HepG2 (cell line): ENCODE data around the gene CA11. TPM values are rescaled to one million over a fixed set of nuclear protein-coding genes. Genes with fewer than 3 reads are reported as not detected.
A peak's percentile ranks its signal among the peaks of the same experiment; 100 is the strongest.

ENCODE experiments used
- ATAC-seq: fragments of 200-7000 bp; cut with Tn5 transposase; 3 replicates; pipeline ENCODE4 v1.9.1; 2020; ENCODE audit warnings: mild to moderate bottlenecking, moderate library complexity
- BruUV-seq: library from RNA; stranded (reverse); fragments of 400-500 nt; replicated peaks from 2 replicates; lab custom pipeline; 2021; lab: Mats Ljungman, UMichigan
- CTCF ChIA-PET: fragments of 300-600 bp; formaldehyde crosslinking; extraction: SDS; loops from one replicate; lab custom pipeline; 2021; ENCODE audit warnings: low total read pairs, inconsistent platforms, low intra/inter-chr PET ratio; lab: Yijun Ruan, JAX
- POLR2A ChIA-PET: fragments of 350-600 bp; sonication (Branson Sonifier 250); formaldehyde crosslinking; loops from one replicate; lab custom pipeline; 2020; ENCODE audit warnings: antibody characterized with exemption, inconsistent platforms; lab: Yijun Ruan, JAX
- DNase-seq: peaks from one replicate; pipeline ENCODE4 v3.0.0-alpha.2; 2015; ENCODE audit warnings: low spot score
- FAIRE-seq: peaks from 3 replicates; lab custom pipeline; 2011; peaks lifted over from hg19 to GRCh38; lab: Jason Lieb, UNC
- H2AFZ ChIP-seq: one replicate; pipeline ENCODE4 v1.6.1; 2011; ENCODE audit warnings: low read length, inconsistent platforms
- H3K27ac ChIP-seq: fragments of 300-600 bp; 3 replicates; pipeline ENCODE4 v1.8.0; 2011; ENCODE audit warnings: mixed run types, mild to moderate bottlenecking, mixed read lengths, low read length, inconsistent platforms; ENCODE audit not compliant: insufficient read depth; ENCODE audit errors: extremely low read length
- H3K27me3 ChIP-seq, 2 experiments: fragments of 200-600 bp in 1 of 2; 2 replicates in 1 of 2; 3 replicates in 1 of 2; pipeline versions ENCODE4 v1.6.0 to v1.8.0; 2011; ENCODE audit warnings: low read length in 2 of 2, mild to moderate bottlenecking in 2 of 2, moderate library complexity in 2 of 2, inconsistent platforms in 1 of 2; ENCODE audit not compliant: insufficient read depth in 2 of 2, control insufficient read depth in 1 of 2
- H3K36me3 ChIP-seq, 2 experiments: fragments of 200-600 bp in 1 of 2; replicated peaks in 1 of 2; 2 replicates in 1 of 2; 3 replicates in 1 of 2; pipeline versions ENCODE4 v1.5.1 to v1.8.0; 2011; ENCODE audit warnings: low read length in 2 of 2, inconsistent platforms in 1 of 2; ENCODE audit not compliant: insufficient read depth in 2 of 2, control insufficient read depth in 1 of 2
- H3K4me1 ChIP-seq: 2 replicates; pipeline ENCODE4 v1.5.1; 2012; ENCODE audit warnings: low read length, inconsistent platforms; ENCODE audit not compliant: insufficient read depth
- H3K4me2 ChIP-seq: 2 replicates; pipeline ENCODE4 v1.6.0; 2011; ENCODE audit warnings: low read depth, low read length, inconsistent platforms
- H3K4me3 ChIP-seq, 3 experiments: fragments of 200-600 bp in 1 of 3; sonication (generic), shearing (Covaris generic) in 1 of 3; replicated peaks in 1 of 3; 2 replicates each; pipeline ENCODE4 v1.5.1; 2011 to 2016; ENCODE audit warnings: low read length in 3 of 3, inconsistent platforms in 2 of 3, low read depth in 2 of 3, mild to moderate bottlenecking in 2 of 3, control low read depth in 1 of 3, mixed read lengths in 1 of 3; ENCODE audit not compliant: insufficient read depth in 1 of 3
- H3K79me2 ChIP-seq: one replicate; pipeline ENCODE4 v1.6.1; 2011; ENCODE audit warnings: low read length, inconsistent platforms; ENCODE audit not compliant: insufficient read depth
- H3K9ac ChIP-seq: 2 replicates; pipeline ENCODE4 v1.6.0; 2011; ENCODE audit warnings: mild to moderate bottlenecking, low read depth, low read length, inconsistent platforms; ENCODE audit not compliant: insufficient read depth
- H3K9me3 ChIP-seq: 2 replicates; pipeline ENCODE4 v1.5.1; 2012; ENCODE audit warnings: mild to moderate bottlenecking, low read length
- H4K20me1 ChIP-seq: 2 replicates; pipeline ENCODE4 v1.6.0; 2011; ENCODE audit warnings: inconsistent platforms, mild to moderate bottlenecking, low read length, moderate library complexity; ENCODE audit not compliant: insufficient read depth
- ETV6 ChIP-seq: sonication (generic); formaldehyde crosslinking; conservative IDR thresholded peaks from 2 replicates; pipeline ENCODE4 v1.4.0; 2020; ENCODE audit warnings: missing genetic modification reagents
- FLYWCH1 ChIP-seq: sonication (generic); formaldehyde crosslinking; IDR thresholded peaks from 2 replicates; pipeline ENCODE4 v1.8.1; 2023; ENCODE audit warnings: mild to moderate bottlenecking, missing genetic modification reagents
- KDM4B ChIP-seq: sonication (generic); formaldehyde crosslinking; IDR thresholded peaks from 2 replicates; pipeline ENCODE4 v1.4.0; 2020; ENCODE audit warnings: missing genetic modification reagents
- KDM5A ChIP-seq: fragments of 200-600 bp; sonication (generic); IDR thresholded peaks from 2 replicates; pipeline ENCODE4 v1.7.0; 2018; ENCODE audit warnings: antibody characterized with exemption, mild to moderate bottlenecking, low read length, borderline replicate concordance
- MIER3 ChIP-seq: IDR thresholded peaks from 2 replicates; pipeline ENCODE4 v1.6.1; 2016; ENCODE audit warnings: missing compliant biosample characterization, borderline replicate concordance
- NR2F1 ChIP-seq, 2 experiments: fragments of 450-650 bp in 1 of 2; formaldehyde crosslinking in 1 of 2; IDR thresholded peaks; 2 replicates each; pipeline versions ENCODE4 v1.5.0 to v1.6.1; 2016 to 2020; ENCODE audit warnings: mild to moderate bottlenecking in 1 of 2, missing compliant biosample characterization in 1 of 2, missing genetic modification reagents in 1 of 2, moderate library complexity in 1 of 2
- NR2F2 ChIP-seq: IDR thresholded peaks from 2 replicates; pipeline ENCODE4 v1.6.1; 2012; ENCODE audit warnings: low read depth, inconsistent platforms, borderline replicate concordance
- TBP ChIP-seq: sonication (generic); formaldehyde crosslinking; IDR thresholded peaks from 2 replicates; pipeline ENCODE4 v1.5.0; 2020; ENCODE audit warnings: missing genetic modification reagents
- ZKSCAN8 ChIP-seq: IDR thresholded peaks from 2 replicates; pipeline ENCODE4 v1.6.1; 2016; ENCODE audit warnings: borderline replicate concordance, missing genetic modification reagents, missing compliant biosample characterization
- ZNF773 ChIP-seq: sonication (generic); formaldehyde crosslinking; IDR thresholded peaks from 2 replicates; pipeline ENCODE4 v1.4.0; 2020; ENCODE audit warnings: missing genetic modification reagents, borderline replicate concordance
- ZNF780A ChIP-seq: sonication (generic); formaldehyde crosslinking; IDR thresholded peaks from 2 replicates; pipeline ENCODE4 v1.8.0; 2022; ENCODE audit warnings: mild to moderate bottlenecking, missing genetic modification reagents, moderate library complexity
- ZNF83 ChIP-seq: sonication (generic); formaldehyde crosslinking; IDR thresholded peaks from 2 replicates; pipeline ENCODE4 v1.4.0; 2020; ENCODE audit warnings: missing genetic modification reagents, mild to moderate bottlenecking, borderline replicate concordance
- WGBS: methylation state at CpG from one replicate; pipeline ENCODE4 v1.1.6; 2017; ENCODE audit warnings: low lambda C conversion rate; 5-methylcytosine and 5-hydroxymethylcytosine counted together
- in situ Hi-C: cut with HindIII; loops from 2 replicates; pipeline ENCODE4 v1.10.0; 2017; ENCODE audit warnings: low pct_unique_long_range_greater_than_20kb; ENCODE audit not compliant: extremely low pct_ligation_motif_present
- intact Hi-C: fragments of 100-400 bp; cut with micrococcal nuclease; formaldehyde crosslinking; loops from one replicate; pipeline ENCODE4 v1.10.0; 2022; ENCODE audit not compliant: unreplicated experiment
- polyA plus RNA-seq, 8 experiments: library from polyadenylated mRNA; depleted of rRNA in 3 of 8; stranded (reverse) in 7 of 8; unstranded in 1 of 8; fragments of >200 nt; fragmentation: Illumina TruSeq in 4 of 8; extraction: Trizol in 4 of 8; gene quantifications; 2 replicates each; pipeline versions ENCODE4 v1.2.1 to v1.2.3, GENCODE V29; 2011 to 2016; ENCODE audit warnings: low read depth in 4 of 8, missing spikeins in 1 of 8, mixed read lengths in 1 of 8; ENCODE audit not compliant: insufficient read depth in 1 of 8
- total RNA-seq, 5 experiments: library from RNA; depleted of rRNA; stranded (reverse); fragments of >200 nt; fragmentation: Illumina TruSeq; extraction: Trizol; gene quantifications; 2 replicates each; pipeline ENCODE4 v1.2.3, GENCODE V29; 2016; ENCODE audit warnings: low read depth in 1 of 5
- TF ChIP-seq, protein P1 (sequence below): sonication (generic); formaldehyde crosslinking; conservative IDR thresholded peaks from 2 replicates; pipeline ENCODE4 v1.5.0; 2020; ENCODE audit warnings: missing genetic modification reagents

CA11 gene
- total and polyA plus RNA-seq, 2 of the 13 experiments (the other 11 are each of a cell fraction or from before 2014, with no cell fraction given), result 0.41 to 0.58 TPM

GRCh38 chr19:48618916-48619691, 26.9 kb downstream of the CA11 start, which contains the start of the genes RPL18 and SPHK2 (continued):
- TF ChIP-seq, protein P1, sequence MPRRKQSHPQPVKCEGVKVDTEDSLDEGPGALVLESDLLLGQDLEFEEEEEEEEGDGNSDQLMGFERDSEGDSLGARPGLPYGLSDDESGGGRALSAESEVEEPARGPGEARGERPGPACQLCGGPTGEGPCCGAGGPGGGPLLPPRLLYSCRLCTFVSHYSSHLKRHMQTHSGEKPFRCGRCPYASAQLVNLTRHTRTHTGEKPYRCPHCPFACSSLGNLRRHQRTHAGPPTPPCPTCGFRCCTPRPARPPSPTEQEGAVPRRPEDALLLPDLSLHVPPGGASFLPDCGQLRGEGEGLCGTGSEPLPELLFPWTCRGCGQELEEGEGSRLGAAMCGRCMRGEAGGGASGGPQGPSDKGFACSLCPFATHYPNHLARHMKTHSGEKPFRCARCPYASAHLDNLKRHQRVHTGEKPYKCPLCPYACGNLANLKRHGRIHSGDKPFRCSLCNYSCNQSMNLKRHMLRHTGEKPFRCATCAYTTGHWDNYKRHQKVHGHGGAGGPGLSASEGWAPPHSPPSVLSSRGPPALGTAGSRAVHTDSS (CRISPR knock-in tag), result no peak
- peak; percentile 73; the same call in 1 of the 2 replicates for TF ChIP-seq ZKSCAN8
- no peak for TF ChIP-seq TBP (CRISPR knock-in tag)
- peak; percentile 98 for TF ChIP-seq MIER3 (CRISPR knock-in tag)
- no peak for TF ChIP-seq ZNF83

DNA sequence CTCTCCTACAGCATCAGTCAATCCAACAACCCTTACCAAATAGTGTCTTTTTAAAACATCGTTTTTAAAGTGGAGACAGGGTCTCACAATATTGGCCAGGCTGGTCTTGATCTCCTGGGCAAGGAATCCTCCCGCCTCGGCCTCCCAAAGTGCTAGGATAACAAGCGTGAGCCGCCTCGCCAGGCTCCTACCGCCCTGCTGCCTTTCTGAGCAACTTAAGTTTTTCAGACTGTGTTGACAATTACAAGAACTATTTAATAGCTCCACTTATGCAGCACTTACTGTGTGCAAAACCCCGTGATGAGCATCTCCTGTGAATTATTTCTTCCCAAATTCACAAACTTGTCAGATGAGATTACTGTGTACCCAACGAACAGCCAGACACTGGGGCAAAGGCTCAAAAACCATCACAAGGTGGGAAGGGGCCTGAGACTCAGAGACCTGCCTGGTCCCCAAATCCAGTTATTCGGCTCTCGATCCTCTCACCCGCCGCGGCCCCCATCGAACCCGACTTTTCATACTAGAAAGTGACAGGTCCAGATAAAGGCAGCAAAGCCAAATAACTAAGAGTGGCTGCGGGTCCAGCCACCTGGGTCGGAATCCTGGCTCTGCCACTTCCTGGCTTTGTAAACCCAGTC, 27.6 kb downstream of the CA11 start:
- CTCF ChIA-PET, result no interaction called here
- WGBS, result 2% methylated on average over 18 of the region's 18 CpGs

More for the DNA sequence above, 27.6 kb downstream of the CA11 start:
- Histone ChIP-seq H2AFZ (no peak overlapping the region), H3K4me3 (peak overlapping the region; percentile 89 to 99 (median 89)), H3K79me2 (peaks cover 33% of the 10 kb centered on the region), H3K36me3 (peaks cover 15 to 28% of the 10 kb centered on the region in 2 experiments), H4K20me1 (peaks cover 38% of the 10 kb centered on the region), H3K4me1 (peaks cover 47% of the 10 kb centered on the region), H3K4me2 (peak overlapping the region; percentile 89), H3K9me3 (no peaks in the 10 kb centered on the region), H3K27ac (peak overlapping the region; percentile 76), H3K9ac (peak overlapping the region; percentile 96), H3K27me3 (no peaks in the 10 kb centered on the region; a peak in 1 of 5 replicates)
- in situ Hi-C loops (no loop called here), intact Hi-C loops (loop anchor here (2.0 kb wide), 1 partner anchor 16 kb away; no protein-coding TSS in a partner anchor)
- POLR2A ChIA-PET, result interaction anchor here (0.6 to 1.6 kb wide), 30 partner anchors 8 to 463 kb away, joined by 3 to 61 read pairs (median 6); partner anchors contain the start of genes CA11, DBP, NUCB1 and SPACA4
- FAIRE-seq, result peak; percentile 15
- no peak for ATAC-seq
- BruUV-seq, result TSS peak; percentile 84
- no peak for DNase-seq
- TF ChIP-seq ZNF773 (CRISPR knock-in tag), result 0 out of 2 replicates have a peak, but pooled peaks have one; percentile 4
- TF ChIP-seq FLYWCH1, result 0 out of 2 replicates have a peak, but pooled peaks have one; percentile 17
- TF ChIP-seq KDM5A, result peak; percentile 91; the same call in 1 of the 2 replicates
- no peak for TF ChIP-seq ETV6 (CRISPR knock-in tag)
- no peak for TF ChIP-seq KDM4B (CRISPR knock-in tag)
- 0 out of 4 replicates have a peak, but pooled peaks of 1 of the 2 experiments have one; percentile 27 for TF ChIP-seq NR2F1 (CRISPR knock-in tag; IDR thresholded peaks at IDR 0.05)
- TF ChIP-seq NR2F2, result peak; percentile 11; the same call in 1 of the 2 replicates
- no peak for TF ChIP-seq ZNF780A
